COLO668 (cell line): ENCODE measurements around the gene KCNAB3.

Experiments used
- DNase-seq: peaks from one replicate; lab custom pipeline; 2025; ENCODE audit not compliant: unreplicated experiment; lab: John Stamatoyannopoulos, UW

KCNAB3 gene

GRCh38 chr17:7881276-7882054 lies 48.2 kb downstream of the KCNAB3 start:
- peak; percentile 13 for DNase-seq

GRCh38 chr17:7880076-7880868 lies 49.4 kb downstream of the KCNAB3 start:
- no peak for DNase-seq

- no peak for DNase-seq
Measured at GRCh38 chr17:7878234-7878633, 51.4 kb downstream of the KCNAB3 start.

- no peak for DNase-seq
Measured at GRCh38 chr17:7875804-7876370, 53.8 kb downstream of the KCNAB3 start.

GRCh38 chr17:7873051-7873450 lies 56.6 kb downstream of the KCNAB3 start:
- DNase-seq = no peak
